Measurements from ENCODE around the gene LRRC9. TPM values are rescaled to one million over a fixed set of nuclear protein-coding genes. Genes with fewer than 3 reads are reported as not detected.

LRRC9 gene
- total and polyA plus RNA-seq, 2 experiments from 2014 or later = 2.2 to 3.1 TPM

- TF ChIP-seq POLR2AphosphoS5 (IDR thresholded peaks at IDR 0.05; ENCODE audit: low read depth) (no peak), ETS1 (IDR thresholded peaks at IDR 0.05) (no peak)
Measured at GRCh38 chr14:59904184-59904583, 15.8 kb upstream of the LRRC9 start (continued).

DNA sequence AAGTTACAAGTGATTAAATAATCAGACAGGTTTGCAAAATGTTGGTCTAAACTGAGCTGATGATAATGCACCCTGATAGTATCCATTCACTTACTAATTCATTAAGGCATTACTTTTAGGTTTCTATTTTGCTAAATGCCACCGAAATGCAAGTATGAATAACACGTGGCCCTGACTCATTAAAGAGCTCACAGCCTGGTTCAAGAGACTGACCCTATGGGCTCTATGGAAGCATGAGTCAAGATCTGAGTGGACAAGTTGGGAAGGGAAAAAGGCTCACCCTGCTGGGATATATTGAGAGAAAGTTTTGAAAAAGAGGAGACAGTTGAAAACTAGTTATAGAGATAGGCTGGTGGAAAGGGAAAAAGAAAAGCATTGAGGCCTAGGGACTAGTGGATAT lies 14.8 kb upstream of the LRRC9 start:
- H3K27ac Mint-ChIP-seq = no peak overlapping the region
- no peaks in the 10 kb centered on the region for H3K9me3 Mint-ChIP-seq
- no peak for TF ChIP-seq STAT1 (IDR thresholded peaks at IDR 0.05; ENCODE audit: unreplicated experiment)
- no peak for TF ChIP-seq ETS1 (IDR thresholded peaks at IDR 0.05)
- TF ChIP-seq, protein P1, sequence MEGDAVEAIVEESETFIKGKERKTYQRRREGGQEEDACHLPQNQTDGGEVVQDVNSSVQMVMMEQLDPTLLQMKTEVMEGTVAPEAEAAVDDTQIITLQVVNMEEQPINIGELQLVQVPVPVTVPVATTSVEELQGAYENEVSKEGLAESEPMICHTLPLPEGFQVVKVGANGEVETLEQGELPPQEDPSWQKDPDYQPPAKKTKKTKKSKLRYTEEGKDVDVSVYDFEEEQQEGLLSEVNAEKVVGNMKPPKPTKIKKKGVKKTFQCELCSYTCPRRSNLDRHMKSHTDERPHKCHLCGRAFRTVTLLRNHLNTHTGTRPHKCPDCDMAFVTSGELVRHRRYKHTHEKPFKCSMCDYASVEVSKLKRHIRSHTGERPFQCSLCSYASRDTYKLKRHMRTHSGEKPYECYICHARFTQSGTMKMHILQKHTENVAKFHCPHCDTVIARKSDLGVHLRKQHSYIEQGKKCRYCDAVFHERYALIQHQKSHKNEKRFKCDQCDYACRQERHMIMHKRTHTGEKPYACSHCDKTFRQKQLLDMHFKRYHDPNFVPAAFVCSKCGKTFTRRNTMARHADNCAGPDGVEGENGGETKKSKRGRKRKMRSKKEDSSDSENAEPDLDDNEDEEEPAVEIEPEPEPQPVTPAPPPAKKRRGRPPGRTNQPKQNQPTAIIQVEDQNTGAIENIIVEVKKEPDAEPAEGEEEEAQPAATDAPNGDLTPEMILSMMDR (conservative IDR thresholded peaks at IDR 0.05; ENCODE audit: low read depth in 2 of 2) = no peak
- TF ChIP-seq EZH2 (IDR thresholded peaks at IDR 0.05; ENCODE audit: low read depth, unreplicated experiment) = no peak
- no peak for TF ChIP-seq ZNF114 (CRISPR knock-in tag; IDR thresholded peaks at IDR 0.05)
- no peak for TF ChIP-seq ZNF462 (CRISPR knock-in tag; IDR thresholded peaks at IDR 0.05)
- no peak for TF ChIP-seq CREB1 (CRISPR knock-in tag; IDR thresholded peaks at IDR 0.05; ENCODE audit: low read depth)
- no peak for TF ChIP-seq JUNB (IDR thresholded peaks at IDR 0.05; ENCODE audit: unreplicated experiment)
- TF ChIP-seq, protein P2, sequence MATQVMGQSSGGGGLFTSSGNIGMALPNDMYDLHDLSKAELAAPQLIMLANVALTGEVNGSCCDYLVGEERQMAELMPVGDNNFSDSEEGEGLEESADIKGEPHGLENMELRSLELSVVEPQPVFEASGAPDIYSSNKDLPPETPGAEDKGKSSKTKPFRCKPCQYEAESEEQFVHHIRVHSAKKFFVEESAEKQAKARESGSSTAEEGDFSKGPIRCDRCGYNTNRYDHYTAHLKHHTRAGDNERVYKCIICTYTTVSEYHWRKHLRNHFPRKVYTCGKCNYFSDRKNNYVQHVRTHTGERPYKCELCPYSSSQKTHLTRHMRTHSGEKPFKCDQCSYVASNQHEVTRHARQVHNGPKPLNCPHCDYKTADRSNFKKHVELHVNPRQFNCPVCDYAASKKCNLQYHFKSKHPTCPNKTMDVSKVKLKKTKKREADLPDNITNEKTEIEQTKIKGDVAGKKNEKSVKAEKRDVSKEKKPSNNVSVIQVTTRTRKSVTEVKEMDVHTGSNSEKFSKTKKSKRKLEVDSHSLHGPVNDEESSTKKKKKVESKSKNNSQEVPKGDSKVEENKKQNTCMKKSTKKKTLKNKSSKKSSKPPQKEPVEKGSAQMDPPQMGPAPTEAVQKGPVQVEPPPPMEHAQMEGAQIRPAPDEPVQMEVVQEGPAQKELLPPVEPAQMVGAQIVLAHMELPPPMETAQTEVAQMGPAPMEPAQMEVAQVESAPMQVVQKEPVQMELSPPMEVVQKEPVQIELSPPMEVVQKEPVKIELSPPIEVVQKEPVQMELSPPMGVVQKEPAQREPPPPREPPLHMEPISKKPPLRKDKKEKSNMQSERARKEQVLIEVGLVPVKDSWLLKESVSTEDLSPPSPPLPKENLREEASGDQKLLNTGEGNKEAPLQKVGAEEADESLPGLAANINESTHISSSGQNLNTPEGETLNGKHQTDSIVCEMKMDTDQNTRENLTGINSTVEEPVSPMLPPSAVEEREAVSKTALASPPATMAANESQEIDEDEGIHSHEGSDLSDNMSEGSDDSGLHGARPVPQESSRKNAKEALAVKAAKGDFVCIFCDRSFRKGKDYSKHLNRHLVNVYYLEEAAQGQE (IDR thresholded peaks at IDR 0.05; ENCODE audit: unreplicated experiment) = no peak
- TF ChIP-seq NANOG (IDR thresholded peaks at IDR 0.05; ENCODE audit: borderline replicate concordance) = no peak
- H3K27me3 Mint-ChIP-seq (ENCODE audit: insufficient read depth, low read depth, poor library complexity) = no peaks in the 10 kb centered on the region
- H3K4me3 ChIP-seq = no peak overlapping the region
- H4K20me1 ChIP-seq (replicated peaks; ENCODE audit: insufficient read depth) = no peaks in the 10 kb centered on the region
- ATAC-seq (no peak), DNase-seq (ENCODE audit: low spot score) (no peak)
- no peak overlapping the region for H3K4me2 ChIP-seq
- no peaks in the 10 kb centered on the region for H3K9me2 ChIP-seq (ENCODE audit: insufficient read depth)
- no peaks in the 10 kb centered on the region for H3F3A ChIP-seq (replicated peaks; ENCODE audit: low read depth)
- no peaks in the 10 kb centered on the region for H3K27me3 ChIP-seq (ENCODE audit: insufficient read depth)
- no peak overlapping the region for H3K27ac ChIP-seq (ENCODE audit: low read depth)
- no peak overlapping the region for H3K4me3 Mint-ChIP-seq
- no peaks in the 10 kb centered on the region for H3K36me3 ChIP-seq (ENCODE audit: insufficient read depth)
- H3K36me3 Mint-ChIP-seq (ENCODE audit: low read depth) = no peaks in the 10 kb centered on the region
- peaks cover 5% of the 10 kb centered on the region; the same call in 2 of the 3 replicates for H3K4me1 Mint-ChIP-seq
- H3K4me1 ChIP-seq (ENCODE audit: insufficient read depth) = peaks cover 6% of the 10 kb centered on the region; the same call in 1 of the 2 replicates
- no peak overlapping the region for H2AFZ ChIP-seq
- no peaks in the 10 kb centered on the region for H3K79me2 ChIP-seq (replicated peaks; ENCODE audit: insufficient read depth)
